NCI-H748 (cell line): Measurements from ENCODE around the gene ATP1A1.

ENCODE experiments used
- DNase-seq: peaks from one replicate; lab custom pipeline; 2025; ENCODE audit not compliant: unreplicated experiment; lab: John Stamatoyannopoulos, UW

Gene ATP1A1

GRCh38 chr1:116412480-116412798 is 39.4 kb downstream of the ATP1A1 start:
- no peak for DNase-seq

- DNase-seq = no peak
These were observed 39.9 kb downstream of the ATP1A1 start for GRCh38 chr1:116412898-116413297.

- no peak for DNase-seq
These were observed 40.4 kb downstream of the ATP1A1 start for GRCh38 chr1:116413414-116413813.

GRCh38 chr1:116414364-116414763 is 41.3 kb downstream of the ATP1A1 start:
- no peak for DNase-seq

DNA sequence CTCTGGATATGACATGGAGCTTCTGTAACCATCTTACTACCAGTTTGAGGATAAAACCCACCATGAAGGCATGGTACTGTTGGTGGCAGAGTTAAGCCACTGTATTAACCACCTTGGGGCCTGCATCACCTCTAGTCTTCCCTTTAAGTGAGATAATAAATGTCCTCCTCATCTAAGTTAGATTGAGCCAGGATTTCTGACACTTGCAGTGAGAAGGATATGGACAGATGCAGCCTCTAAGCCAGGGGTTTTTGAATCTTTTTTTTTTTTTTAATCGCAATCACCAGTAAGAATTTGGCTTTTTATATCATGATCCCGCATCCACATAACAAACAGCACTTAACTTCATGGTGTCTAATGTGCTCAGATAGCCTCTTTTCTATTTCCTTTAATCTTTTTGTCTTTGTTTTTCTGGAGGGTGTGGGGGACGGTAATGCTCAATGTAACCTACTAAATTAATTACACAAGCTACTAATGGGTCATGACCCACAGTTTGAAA is 42.2 kb downstream of the ATP1A1 start:
- DNase-seq = no peak

GRCh38 chr1:116415699-116416533 is 42.9 kb downstream of the ATP1A1 start:
- DNase-seq = no peak

GRCh38 chr1:116416854-116417513 is 43.9 kb downstream of the ATP1A1 start:
- DNase-seq = no peak

- no peak for DNase-seq
These were observed 44.6 kb downstream of the ATP1A1 start for GRCh38 chr1:116417678-116418077.

DNA sequence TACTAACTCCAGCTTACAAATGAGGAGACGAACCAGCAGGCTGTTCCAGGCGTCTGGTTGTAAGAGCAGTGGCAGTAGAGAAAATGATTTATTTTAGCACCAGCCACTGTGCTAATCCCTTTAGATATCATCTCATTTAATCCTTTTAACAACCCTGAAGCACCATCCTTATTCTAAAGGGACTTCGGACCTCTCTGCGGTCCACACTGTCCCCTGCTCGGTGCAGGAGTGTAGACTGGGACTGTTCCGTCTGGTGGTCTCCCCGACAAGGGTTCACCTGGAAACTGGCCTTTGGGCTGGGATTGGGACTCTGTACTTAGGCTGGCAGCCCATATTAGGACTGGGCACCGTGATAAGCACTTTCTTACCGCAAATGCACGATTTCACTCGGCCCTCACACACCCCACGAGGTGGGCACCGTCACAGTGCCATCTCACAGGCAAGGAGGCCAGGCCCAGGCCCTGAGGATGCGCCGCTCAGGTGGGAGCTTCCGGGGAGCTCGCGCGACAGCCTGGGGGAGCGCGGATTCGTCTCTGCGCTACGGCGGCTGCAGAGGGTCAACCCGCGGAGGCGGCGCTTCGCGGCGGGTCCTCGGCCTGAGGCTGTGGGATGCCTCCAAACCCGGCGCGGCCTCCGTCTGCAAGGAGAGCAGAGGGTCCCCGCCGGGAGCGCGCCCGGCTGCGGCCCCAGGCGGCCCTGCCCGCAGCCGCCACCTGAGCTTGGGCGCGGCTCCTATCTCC is 45.2 kb downstream of the ATP1A1 start:
- peak; percentile 96 for DNase-seq

- DNase-seq = no peak
These were observed 47.6 kb downstream of the ATP1A1 start for GRCh38 chr1:116420417-116421200.

DNA sequence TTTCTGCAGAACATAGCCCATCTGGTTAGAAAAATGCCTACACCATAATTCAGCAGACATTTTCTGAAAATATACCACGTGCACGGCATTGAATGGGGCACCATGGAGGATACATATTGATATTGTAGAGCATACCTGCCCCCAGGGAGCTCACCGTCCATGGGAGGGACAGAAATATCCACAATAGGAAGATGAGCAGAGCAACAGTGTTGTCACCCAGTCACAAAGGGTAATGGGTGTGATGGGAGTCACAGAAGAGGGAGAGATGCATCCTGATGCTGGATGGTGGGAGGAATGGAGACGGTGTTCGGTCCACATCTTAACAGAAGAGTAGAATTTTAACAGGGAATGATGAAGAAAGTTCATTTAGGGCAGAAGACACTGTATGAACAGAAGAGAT is 51.4 kb downstream of the ATP1A1 start:
- no peak for DNase-seq

- DNase-seq = no peak
These were observed 51.8 kb downstream of the ATP1A1 start for GRCh38 chr1:116424863-116425262.

DNA sequence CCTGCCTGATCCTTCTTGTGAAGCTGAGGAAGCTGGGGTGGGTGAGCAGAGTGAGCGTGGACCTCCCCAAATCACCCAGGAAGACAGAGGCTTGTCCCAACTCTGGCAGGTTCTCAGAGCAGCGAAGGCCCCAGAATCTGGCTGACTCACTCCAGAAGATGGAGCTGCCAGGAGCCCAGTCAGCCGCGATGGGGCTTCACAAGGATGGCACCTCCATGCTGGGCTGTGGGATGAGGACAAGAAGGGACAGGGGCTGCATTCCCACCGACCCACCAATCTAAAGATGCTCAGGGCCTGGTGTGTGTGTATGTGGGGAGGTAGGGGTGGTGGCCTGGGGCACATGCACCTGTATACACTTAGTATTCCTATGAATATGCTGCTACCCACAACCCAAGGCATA is 52.9 kb downstream of the ATP1A1 start:
- DNase-seq = no peak

DNA sequence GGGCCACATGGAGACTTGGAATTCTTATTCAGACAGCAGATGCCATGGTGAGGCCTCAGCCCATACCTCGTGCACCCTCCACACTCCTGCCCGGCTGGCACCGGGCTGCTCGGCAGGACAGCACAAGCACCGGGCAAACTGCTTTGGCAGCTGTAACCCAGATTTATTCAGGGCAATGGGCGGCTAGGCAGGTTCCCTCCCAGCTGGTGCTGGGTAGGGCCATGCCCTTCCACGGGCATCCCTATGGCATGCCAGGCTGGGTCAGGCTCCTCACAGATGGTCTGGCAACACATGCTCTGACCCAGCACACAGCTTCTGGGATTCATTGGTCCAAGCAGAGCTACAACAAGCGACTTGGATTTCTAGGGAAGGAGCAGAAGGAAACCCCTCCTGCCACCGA is 53.4 kb downstream of the ATP1A1 start:
- no peak for DNase-seq

- no peak for DNase-seq
These were observed 55.5 kb downstream of the ATP1A1 start for GRCh38 chr1:116428576-116428975.

DNA sequence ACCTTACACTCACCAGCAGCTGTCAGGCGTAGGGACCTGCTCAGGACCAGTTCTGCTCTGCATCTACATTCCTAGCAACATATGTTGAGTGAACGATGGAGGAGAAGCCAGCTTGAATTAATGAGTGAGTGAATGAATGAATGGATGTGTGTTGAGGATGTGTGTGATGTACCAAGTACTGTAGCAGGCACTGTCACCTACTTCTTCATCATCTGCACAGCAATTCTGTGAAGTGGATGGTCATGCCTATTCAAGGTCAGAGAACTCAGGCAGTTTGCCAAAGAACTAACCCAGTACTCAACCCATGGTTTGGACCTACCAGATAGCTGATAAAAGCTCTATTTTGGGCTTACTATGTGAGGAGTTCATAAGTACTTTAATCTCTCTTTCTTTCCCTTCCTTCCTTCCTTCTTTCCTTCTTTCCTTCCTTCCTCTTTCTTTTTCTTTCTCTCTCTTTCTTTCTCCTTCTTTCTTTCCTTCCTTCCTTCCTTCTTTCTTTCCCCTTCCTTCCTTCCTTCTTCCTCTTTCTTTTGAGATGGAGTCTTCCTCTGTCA is 56.9 kb downstream of the ATP1A1 start:
- DNase-seq = no peak

DNA sequence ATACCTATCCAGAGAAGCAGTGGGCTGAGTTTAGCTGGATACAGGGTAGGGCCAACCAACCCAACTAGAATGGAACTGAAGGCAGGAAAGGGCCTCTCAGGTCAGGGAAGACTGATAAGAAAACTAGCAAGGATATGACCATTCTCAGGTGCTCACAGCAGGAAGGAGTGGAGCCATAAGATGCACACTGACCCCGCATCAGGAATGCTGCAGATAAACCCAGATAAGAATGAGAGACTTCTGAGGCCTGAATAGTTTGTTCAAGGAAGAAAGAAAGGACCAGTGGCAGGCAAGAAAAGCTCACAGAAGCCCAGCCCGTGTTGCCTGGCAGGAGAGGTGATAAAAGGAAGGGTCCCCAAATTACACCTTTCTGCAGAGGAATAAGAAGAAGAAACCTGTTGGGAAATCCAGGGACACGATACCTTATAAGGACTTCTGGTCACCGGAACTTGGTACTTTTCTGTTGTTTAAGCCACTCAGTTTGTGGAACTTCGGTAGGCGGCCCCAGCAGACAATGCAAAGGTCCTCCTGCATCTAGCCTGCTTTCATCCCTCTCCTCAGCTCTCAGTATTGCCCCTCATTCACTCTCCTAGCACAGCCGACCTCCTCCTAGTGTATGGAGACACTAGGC is 58.9 kb downstream of the ATP1A1 start:
- no peak for DNase-seq

DNA sequence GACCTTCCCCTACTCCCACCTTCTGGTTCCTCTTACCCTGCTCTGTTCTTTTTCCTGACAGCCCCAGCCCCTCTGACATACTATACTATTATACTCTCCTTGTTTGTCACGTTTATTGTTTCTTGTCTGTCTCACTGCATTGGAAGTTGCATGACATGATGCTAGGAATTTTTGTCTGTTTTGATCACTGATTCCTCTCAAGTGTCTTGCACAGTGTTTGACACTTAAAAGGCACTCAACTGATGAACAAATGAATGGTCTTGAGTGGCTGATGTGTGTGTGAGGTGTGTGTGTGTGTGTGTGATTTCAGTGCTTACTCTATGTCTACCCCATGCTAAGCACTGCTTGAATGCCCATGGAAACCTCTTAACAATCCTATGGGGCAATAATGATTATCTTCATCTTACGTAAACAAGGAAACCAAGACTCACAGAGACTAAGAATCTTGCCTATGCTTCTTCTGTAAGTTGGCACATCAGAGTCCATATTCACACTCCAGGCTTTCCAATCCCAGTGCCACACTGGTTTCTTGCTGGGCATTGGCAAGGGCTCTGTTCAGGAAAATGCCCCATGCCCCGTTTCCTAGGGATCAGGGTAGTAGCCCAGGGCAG is 59.7 kb downstream of the ATP1A1 start:
- DNase-seq = no peak

- no peak for DNase-seq
These were observed 60.5 kb downstream of the ATP1A1 start for GRCh38 chr1:116433275-116434257.
